GM23338 (cell line): ENCODE results near the gene QKI. TPM values are rescaled to one million over a fixed set of nuclear protein-coding genes. Genes with fewer than 3 reads are reported as not detected.

ENCODE experiments used
- ATAC-seq: fragments of 200-7000 bp; cut with Tn5 transposase; 3 replicates; pipeline ENCODE4 v1.9.1; 2020
- DNase-seq: peaks from one replicate; pipeline ENCODE4 v3.0.0-alpha.2; 2015; ENCODE audit warnings: low spot score
- H2AFZ ChIP-seq: fragments of 200-600 bp; sonication (generic); 2 replicates; pipeline ENCODE4 v1.8.0; 2016; ENCODE audit warnings: antibody characterized with exemption, mild to moderate bottlenecking, moderate library complexity
- H3F3A ChIP-seq: fragments of 200-600 bp; sonication (generic); replicated peaks from 2 replicates; pipeline ENCODE4 v1.8.0; 2017; ENCODE audit warnings: antibody characterized with exemption, mixed run types, low read depth
- H3K27ac ChIP-seq: fragments of 200-600 bp; sonication (generic); 2 replicates; pipeline ENCODE4 v1.6.1; 2016; ENCODE audit warnings: low read depth
- H3K27me3 ChIP-seq: fragments of 200-600 bp; sonication (generic); 2 replicates; pipeline ENCODE4 v1.8.0; 2016; ENCODE audit warnings: mild to moderate bottlenecking, mixed run types, moderate library complexity; ENCODE audit not compliant: insufficient read depth
- H3K36me3 ChIP-seq: fragments of 200-600 bp; sonication (generic); 2 replicates; pipeline ENCODE4 v1.8.0; 2016; ENCODE audit warnings: mild to moderate bottlenecking; ENCODE audit not compliant: insufficient read depth
- H3K4me1 ChIP-seq: fragments of 200-600 bp; sonication (generic); 2 replicates; pipeline ENCODE4 v1.8.0; 2016; ENCODE audit warnings: mild to moderate bottlenecking, moderate library complexity; ENCODE audit not compliant: insufficient read depth
- H3K4me2 ChIP-seq: fragments of 200-600 bp; sonication (generic); 2 replicates; pipeline ENCODE4 v1.7.1; 2017; ENCODE audit warnings: mixed run types
- H3K4me3 ChIP-seq: fragments of 200-600 bp; sonication (generic); 2 replicates; pipeline ENCODE4 v1.6.1; 2016; ENCODE audit warnings: mixed run types
- H3K79me2 ChIP-seq: fragments of 200-600 bp; sonication (generic); replicated peaks from 2 replicates; pipeline ENCODE4 v1.8.0; 2017; ENCODE audit warnings: mild to moderate bottlenecking; ENCODE audit not compliant: insufficient read depth
- H3K9me2 ChIP-seq: fragments of 200-600 bp; sonication (generic); 2 replicates; pipeline ENCODE4 v1.8.0; 2017; ENCODE audit not compliant: insufficient read depth
- H4K20me1 ChIP-seq: fragments of 200-600 bp; sonication (generic); replicated peaks from 2 replicates; pipeline ENCODE4 v1.8.0; 2017; ENCODE audit warnings: mild to moderate bottlenecking; ENCODE audit not compliant: insufficient read depth
- H3K27ac Mint-ChIP-seq: 2 replicates; pipeline ENCODE4 v1.8.0; 2020; ENCODE audit warnings: inconsistent platforms, mild to moderate bottlenecking, moderate library complexity, mixed read lengths
- H3K27me3 Mint-ChIP-seq: 3 replicates; pipeline ENCODE4 v1.8.0; 2022; ENCODE audit warnings: low read depth, mild to moderate bottlenecking, moderate library complexity, mixed read lengths, inconsistent platforms; ENCODE audit not compliant: insufficient read depth, poor library complexity
- H3K36me3 Mint-ChIP-seq: 3 replicates; pipeline ENCODE4 v1.8.0; 2021; ENCODE audit warnings: low read depth, mild to moderate bottlenecking, inconsistent platforms, moderate library complexity, mixed read lengths
- H3K4me1 Mint-ChIP-seq: 3 replicates; pipeline ENCODE4 v1.8.0; 2020; ENCODE audit warnings: mild to moderate bottlenecking, inconsistent platforms, mixed read lengths
- H3K4me3 Mint-ChIP-seq: 3 replicates; pipeline ENCODE4 v1.8.0; 2021; ENCODE audit warnings: moderate library complexity, mild to moderate bottlenecking, inconsistent platforms, mixed read lengths
- H3K9me3 Mint-ChIP-seq: 3 replicates; pipeline ENCODE4 v1.8.0; 2020; ENCODE audit warnings: moderate library complexity, mild to moderate bottlenecking, inconsistent platforms, mixed read lengths
- CREB1 ChIP-seq: fragments of 250-450 bp; sonication (Bioruptor Pico); IDR thresholded peaks from 2 replicates; pipeline ENCODE4 v1.5.0; 2020; ENCODE audit warnings: low read depth, mild to moderate bottlenecking, moderate library complexity
- EZH2 ChIP-seq: fragments of 200-600 bp; sonication (generic); IDR thresholded peaks from one replicate; pipeline ENCODE4 v1.8.0; 2017; ENCODE audit warnings: antibody characterized with exemption, mild to moderate bottlenecking, low read depth; ENCODE audit not compliant: unreplicated experiment
- EZH2phosphoT487 ChIP-seq: fragments of 200-600 bp; sonication (generic); IDR thresholded peaks from one replicate; pipeline ENCODE4 v1.8.1; 2018; ENCODE audit warnings: antibody characterized with exemption; ENCODE audit not compliant: unreplicated experiment
- JUNB ChIP-seq: IDR thresholded peaks from one replicate; pipeline ENCODE4 v1.6.1; 2016; ENCODE audit warnings: antibody characterized with exemption; ENCODE audit not compliant: unreplicated experiment
- NANOG ChIP-seq: IDR thresholded peaks from 2 replicates; pipeline ENCODE4 v1.6.1; 2016; ENCODE audit warnings: antibody characterized with exemption, borderline replicate concordance
- POLR2AphosphoS5 ChIP-seq: IDR thresholded peaks from 2 replicates; pipeline ENCODE4 v1.6.1; 2016; ENCODE audit warnings: antibody characterized with exemption, low read depth
- STAT1 ChIP-seq: IDR thresholded peaks from one replicate; pipeline ENCODE4 v1.6.1; 2016; ENCODE audit warnings: antibody characterized with exemption; ENCODE audit not compliant: unreplicated experiment
- ZNF331 ChIP-seq: fragments of 250-450 bp; sonication (Bioruptor Pico); IDR thresholded peaks from 2 replicates; pipeline ENCODE4 v1.5.0; 2020; ENCODE audit warnings: low read depth, mild to moderate bottlenecking, moderate library complexity
- polyA plus RNA-seq: library from polyadenylated mRNA; unstranded; fragments of >200 nt; fragmentation: Nextera tagmentation; extraction: Ambion mirVana; gene quantifications from 2 replicates; pipeline ENCODE4 v1.2.1, GENCODE V29; 2016
- total RNA-seq: library from RNA; depleted of rRNA; stranded (reverse); fragments of >200 nt; shearing (Covaris generic); gene quantifications from 2 replicates; pipeline ENCODE4 v1.2.3, GENCODE V29; 2014
- TF ChIP-seq, protein P1 (sequence below): fragments of 250-450 bp; sonication (Bioruptor Pico); IDR thresholded peaks from 2 replicates; pipeline ENCODE4 v1.5.0; 2020; ENCODE audit warnings: mild to moderate bottlenecking, moderate library complexity
- TF ChIP-seq, protein P2 (sequence below), 2 experiments: fragments of 200-600 bp in 1 of 2; sonication (generic) in 1 of 2; conservative IDR thresholded peaks; 2 replicates each; pipeline versions ENCODE4 v1.5.1 to v1.6.1; 2016 to 2017; ENCODE audit warnings: antibody characterized with exemption in 2 of 2, low read depth in 2 of 2, mild to moderate bottlenecking in 2 of 2, moderate library complexity in 1 of 2
- TF ChIP-seq, protein P3 (sequence below): IDR thresholded peaks from one replicate; pipeline ENCODE4 v1.6.1; 2018; ENCODE audit warnings: antibody characterized with exemption; ENCODE audit not compliant: unreplicated experiment

Gene QKI
- total and polyA plus RNA-seq, 2 experiments from 2014 or later, result 60.8 to 159 TPM

DNA sequence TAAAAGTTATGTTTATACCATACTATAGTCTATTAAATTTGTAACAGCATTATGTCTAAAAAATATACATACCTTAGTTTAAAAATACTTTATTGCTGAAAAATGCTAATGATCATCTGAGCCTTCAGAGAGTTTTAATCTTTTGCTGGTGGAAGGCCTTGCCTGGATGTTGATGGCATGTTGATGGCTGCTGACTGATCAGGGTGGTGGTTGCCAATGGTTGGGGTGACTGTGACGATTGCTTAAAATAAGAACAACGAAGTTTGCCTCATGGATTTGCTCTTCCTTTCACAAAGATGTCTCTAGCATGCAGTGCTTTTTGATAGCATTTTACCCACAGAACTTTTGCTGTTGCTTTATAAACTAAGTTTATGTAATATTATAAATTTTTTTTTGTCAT lies 68.6 kb downstream of the QKI start:
- TF ChIP-seq JUNB, result no peak
- no peak for TF ChIP-seq CREB1
- TF ChIP-seq, protein P1, sequence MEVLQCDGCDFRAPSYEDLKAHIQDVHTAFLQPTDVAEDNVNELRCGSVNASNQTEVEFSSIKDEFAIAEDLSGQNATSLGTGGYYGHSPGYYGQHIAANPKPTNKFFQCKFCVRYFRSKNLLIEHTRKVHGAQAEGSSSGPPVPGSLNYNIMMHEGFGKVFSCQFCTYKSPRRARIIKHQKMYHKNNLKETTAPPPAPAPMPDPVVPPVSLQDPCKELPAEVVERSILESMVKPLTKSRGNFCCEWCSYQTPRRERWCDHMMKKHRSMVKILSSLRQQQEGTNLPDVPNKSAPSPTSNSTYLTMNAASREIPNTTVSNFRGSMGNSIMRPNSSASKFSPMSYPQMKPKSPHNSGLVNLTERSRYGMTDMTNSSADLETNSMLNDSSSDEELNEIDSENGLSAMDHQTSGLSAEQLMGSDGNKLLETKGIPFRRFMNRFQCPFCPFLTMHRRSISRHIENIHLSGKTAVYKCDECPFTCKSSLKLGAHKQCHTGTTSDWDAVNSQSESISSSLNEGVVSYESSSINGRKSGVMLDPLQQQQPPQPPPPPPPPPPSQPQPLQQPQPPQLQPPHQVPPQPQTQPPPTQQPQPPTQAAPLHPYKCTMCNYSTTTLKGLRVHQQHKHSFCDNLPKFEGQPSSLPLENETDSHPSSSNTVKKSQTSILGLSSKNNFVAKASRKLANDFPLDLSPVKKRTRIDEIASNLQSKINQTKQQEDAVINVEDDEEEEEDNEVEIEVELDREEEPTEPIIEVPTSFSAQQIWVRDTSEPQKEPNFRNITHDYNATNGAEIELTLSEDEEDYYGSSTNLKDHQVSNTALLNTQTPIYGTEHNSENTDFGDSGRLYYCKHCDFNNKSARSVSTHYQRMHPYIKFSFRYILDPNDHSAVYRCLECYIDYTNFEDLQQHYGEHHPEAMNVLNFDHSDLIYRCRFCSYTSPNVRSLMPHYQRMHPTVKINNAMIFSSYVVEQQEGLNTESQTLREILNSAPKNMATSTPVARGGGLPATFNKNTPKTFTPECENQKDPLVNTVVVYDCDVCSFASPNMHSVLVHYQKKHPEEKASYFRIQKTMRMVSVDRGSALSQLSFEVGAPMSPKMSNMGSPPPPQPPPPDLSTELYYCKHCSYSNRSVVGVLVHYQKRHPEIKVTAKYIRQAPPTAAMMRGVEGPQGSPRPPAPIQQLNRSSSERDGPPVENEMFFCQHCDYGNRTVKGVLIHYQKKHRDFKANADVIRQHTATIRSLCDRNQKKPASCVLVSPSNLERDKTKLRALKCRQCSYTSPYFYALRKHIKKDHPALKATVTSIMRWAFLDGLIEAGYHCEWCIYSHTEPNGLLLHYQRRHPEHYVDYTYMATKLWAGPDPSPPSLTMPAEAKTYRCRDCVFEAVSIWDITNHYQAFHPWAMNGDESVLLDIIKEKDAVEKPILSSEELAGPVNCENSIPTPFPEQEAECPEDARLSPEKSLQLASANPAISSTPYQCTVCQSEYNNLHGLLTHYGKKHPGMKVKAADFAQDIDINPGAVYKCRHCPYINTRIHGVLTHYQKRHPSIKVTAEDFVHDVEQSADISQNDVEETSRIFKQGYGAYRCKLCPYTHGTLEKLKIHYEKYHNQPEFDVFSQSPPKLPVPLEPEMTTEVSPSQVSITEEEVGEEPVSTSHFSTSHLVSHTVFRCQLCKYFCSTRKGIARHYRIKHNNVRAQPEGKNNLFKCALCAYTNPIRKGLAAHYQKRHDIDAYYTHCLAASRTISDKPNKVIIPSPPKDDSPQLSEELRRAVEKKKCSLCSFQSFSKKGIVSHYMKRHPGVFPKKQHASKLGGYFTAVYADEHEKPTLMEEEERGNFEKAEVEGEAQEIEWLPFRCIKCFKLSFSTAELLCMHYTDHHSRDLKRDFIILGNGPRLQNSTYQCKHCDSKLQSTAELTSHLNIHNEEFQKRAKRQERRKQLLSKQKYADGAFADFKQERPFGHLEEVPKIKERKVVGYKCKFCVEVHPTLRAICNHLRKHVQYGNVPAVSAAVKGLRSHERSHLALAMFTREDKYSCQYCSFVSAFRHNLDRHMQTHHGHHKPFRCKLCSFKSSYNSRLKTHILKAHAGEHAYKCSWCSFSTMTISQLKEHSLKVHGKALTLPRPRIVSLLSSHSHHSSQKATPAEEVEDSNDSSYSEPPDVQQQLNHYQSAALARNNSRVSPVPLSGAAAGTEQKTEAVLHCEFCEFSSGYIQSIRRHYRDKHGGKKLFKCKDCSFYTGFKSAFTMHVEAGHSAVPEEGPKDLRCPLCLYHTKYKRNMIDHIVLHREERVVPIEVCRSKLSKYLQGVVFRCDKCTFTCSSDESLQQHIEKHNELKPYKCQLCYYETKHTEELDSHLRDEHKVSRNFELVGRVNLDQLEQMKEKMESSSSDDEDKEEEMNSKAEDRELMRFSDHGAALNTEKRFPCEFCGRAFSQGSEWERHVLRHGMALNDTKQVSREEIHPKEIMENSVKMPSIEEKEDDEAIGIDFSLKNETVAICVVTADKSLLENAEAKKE (CRISPR knock-in tag), result no peak
- TF ChIP-seq EZH2, result no peak
- no peak for TF ChIP-seq NANOG
- no peak for TF ChIP-seq STAT1
- TF ChIP-seq, protein P2, sequence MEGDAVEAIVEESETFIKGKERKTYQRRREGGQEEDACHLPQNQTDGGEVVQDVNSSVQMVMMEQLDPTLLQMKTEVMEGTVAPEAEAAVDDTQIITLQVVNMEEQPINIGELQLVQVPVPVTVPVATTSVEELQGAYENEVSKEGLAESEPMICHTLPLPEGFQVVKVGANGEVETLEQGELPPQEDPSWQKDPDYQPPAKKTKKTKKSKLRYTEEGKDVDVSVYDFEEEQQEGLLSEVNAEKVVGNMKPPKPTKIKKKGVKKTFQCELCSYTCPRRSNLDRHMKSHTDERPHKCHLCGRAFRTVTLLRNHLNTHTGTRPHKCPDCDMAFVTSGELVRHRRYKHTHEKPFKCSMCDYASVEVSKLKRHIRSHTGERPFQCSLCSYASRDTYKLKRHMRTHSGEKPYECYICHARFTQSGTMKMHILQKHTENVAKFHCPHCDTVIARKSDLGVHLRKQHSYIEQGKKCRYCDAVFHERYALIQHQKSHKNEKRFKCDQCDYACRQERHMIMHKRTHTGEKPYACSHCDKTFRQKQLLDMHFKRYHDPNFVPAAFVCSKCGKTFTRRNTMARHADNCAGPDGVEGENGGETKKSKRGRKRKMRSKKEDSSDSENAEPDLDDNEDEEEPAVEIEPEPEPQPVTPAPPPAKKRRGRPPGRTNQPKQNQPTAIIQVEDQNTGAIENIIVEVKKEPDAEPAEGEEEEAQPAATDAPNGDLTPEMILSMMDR (conservative IDR thresholded peaks at IDR 0.05; ENCODE audit: low read depth in 2 of 2), result no peak
- TF ChIP-seq, protein P3, sequence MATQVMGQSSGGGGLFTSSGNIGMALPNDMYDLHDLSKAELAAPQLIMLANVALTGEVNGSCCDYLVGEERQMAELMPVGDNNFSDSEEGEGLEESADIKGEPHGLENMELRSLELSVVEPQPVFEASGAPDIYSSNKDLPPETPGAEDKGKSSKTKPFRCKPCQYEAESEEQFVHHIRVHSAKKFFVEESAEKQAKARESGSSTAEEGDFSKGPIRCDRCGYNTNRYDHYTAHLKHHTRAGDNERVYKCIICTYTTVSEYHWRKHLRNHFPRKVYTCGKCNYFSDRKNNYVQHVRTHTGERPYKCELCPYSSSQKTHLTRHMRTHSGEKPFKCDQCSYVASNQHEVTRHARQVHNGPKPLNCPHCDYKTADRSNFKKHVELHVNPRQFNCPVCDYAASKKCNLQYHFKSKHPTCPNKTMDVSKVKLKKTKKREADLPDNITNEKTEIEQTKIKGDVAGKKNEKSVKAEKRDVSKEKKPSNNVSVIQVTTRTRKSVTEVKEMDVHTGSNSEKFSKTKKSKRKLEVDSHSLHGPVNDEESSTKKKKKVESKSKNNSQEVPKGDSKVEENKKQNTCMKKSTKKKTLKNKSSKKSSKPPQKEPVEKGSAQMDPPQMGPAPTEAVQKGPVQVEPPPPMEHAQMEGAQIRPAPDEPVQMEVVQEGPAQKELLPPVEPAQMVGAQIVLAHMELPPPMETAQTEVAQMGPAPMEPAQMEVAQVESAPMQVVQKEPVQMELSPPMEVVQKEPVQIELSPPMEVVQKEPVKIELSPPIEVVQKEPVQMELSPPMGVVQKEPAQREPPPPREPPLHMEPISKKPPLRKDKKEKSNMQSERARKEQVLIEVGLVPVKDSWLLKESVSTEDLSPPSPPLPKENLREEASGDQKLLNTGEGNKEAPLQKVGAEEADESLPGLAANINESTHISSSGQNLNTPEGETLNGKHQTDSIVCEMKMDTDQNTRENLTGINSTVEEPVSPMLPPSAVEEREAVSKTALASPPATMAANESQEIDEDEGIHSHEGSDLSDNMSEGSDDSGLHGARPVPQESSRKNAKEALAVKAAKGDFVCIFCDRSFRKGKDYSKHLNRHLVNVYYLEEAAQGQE, result no peak
- no peak for TF ChIP-seq POLR2AphosphoS5
- TF ChIP-seq ZNF331, result no peak
- TF ChIP-seq EZH2phosphoT487, result no peak
- no peaks in the 10 kb centered on the region for H3F3A ChIP-seq
- ATAC-seq, result no peak
- H3K4me1 Mint-ChIP-seq, result peaks cover 34% of the 10 kb centered on the region
- no peaks in the 10 kb centered on the region for H3K9me3 Mint-ChIP-seq
- H3K4me3 Mint-ChIP-seq, result no peak overlapping the region
- no peaks in the 10 kb centered on the region for H3K27me3 ChIP-seq
- peaks cover 14% of the 10 kb centered on the region; the same call in 1 of the 2 replicates for H4K20me1 ChIP-seq
- H3K27ac Mint-ChIP-seq, result no peak overlapping the region
- no peak overlapping the region for H3K27ac ChIP-seq
- H3K4me1 ChIP-seq, result peaks cover 30% of the 10 kb centered on the region
- H3K4me2 ChIP-seq, result no peak overlapping the region
- H3K36me3 ChIP-seq, result no peaks in the 10 kb centered on the region
- H2AFZ ChIP-seq, result no peak overlapping the region
- H3K9me2 ChIP-seq, result 0 out of 2 replicates have a peak, but pooled peaks cover 6% of the 10 kb centered on the region
- DNase-seq, result no peak
- no peak overlapping the region for H3K4me3 ChIP-seq
- H3K27me3 Mint-ChIP-seq, result no peaks in the 10 kb centered on the region
- H3K36me3 Mint-ChIP-seq, result peaks cover 15% of the 10 kb centered on the region; the same call in 2 of the 3 replicates
- peaks cover 98% of the 10 kb centered on the region for H3K79me2 ChIP-seq
